Memory B cell (primary cell): ENCODE measurements around the gene TUBA1A.

ENCODE experiments used
- ATAC-seq: fragments of 150-1000 bp; cut with Tn5 transposase; 2 replicates; pipeline ENCODE4 v1.10.0; 2021; ENCODE audit warnings: low read depth, mild to moderate bottlenecking, moderate library complexity
- DNase-seq, 2 donors: peaks; one replicate each; pipeline ENCODE4 v3.0.0; 2022; ENCODE audit warnings: low spot score in 2 of 2
- H3K27ac Mint-ChIP-seq: one replicate; pipeline ENCODE4 v1.8.0; 2022; ENCODE audit warnings: mild to moderate bottlenecking, moderate library complexity, mixed read lengths
- H3K27me3 Mint-ChIP-seq: one replicate; pipeline ENCODE4 v1.8.0; 2022; ENCODE audit warnings: mixed read lengths
- H3K36me3 Mint-ChIP-seq: one replicate; pipeline ENCODE4 v1.8.0; 2022; ENCODE audit warnings: mild to moderate bottlenecking, mixed read lengths
- H3K4me1 Mint-ChIP-seq: one replicate; pipeline ENCODE4 v1.8.0; 2022; ENCODE audit warnings: mixed read lengths
- H3K4me3 Mint-ChIP-seq: one replicate; pipeline ENCODE4 v1.8.0; 2022; ENCODE audit warnings: mild to moderate bottlenecking, moderate library complexity, mixed read lengths
- H3K9me3 Mint-ChIP-seq: one replicate; pipeline ENCODE4 v1.8.0; 2022; ENCODE audit warnings: mixed read lengths

TUBA1A gene

GRCh38 chr12:49188916-49189367, at the start of gene TUBA1A:
TUBA1A (minus strand) TSS chr12:49189080; CDS start chr12:49188979, 101 bp downstream.
- no peaks in the 10 kb centered on the region for H3K27me3 Mint-ChIP-seq
- peak; percentile 82 for ATAC-seq
- DNase-seq, result peak; percentile 89 to 96
- H3K4me3 Mint-ChIP-seq, result peak within 1 kb of the TSS; percentile 97
- H3K36me3 Mint-ChIP-seq, result peaks cover 11% of the 10 kb centered on the region
- H3K9me3 Mint-ChIP-seq, result no peaks in the 10 kb centered on the region
- H3K27ac Mint-ChIP-seq, result peak within 1 kb of the TSS; percentile 98
- H3K4me1 Mint-ChIP-seq, result peaks cover 13% of the 10 kb centered on the region

GRCh38 chr12:49236423-49236822, 47.5 kb upstream of the TUBA1A start:
- no peak for DNase-seq
- H3K36me3 Mint-ChIP-seq, result no peaks in the 10 kb centered on the region
- no peak overlapping the region for H3K4me3 Mint-ChIP-seq
- no peaks in the 10 kb centered on the region for H3K9me3 Mint-ChIP-seq
- H3K4me1 Mint-ChIP-seq, result peaks cover 7% of the 10 kb centered on the region
- H3K27ac Mint-ChIP-seq, result no peak overlapping the region
- H3K27me3 Mint-ChIP-seq, result peaks cover 2% of the 10 kb centered on the region
- no peak for ATAC-seq

- peak; percentile 16 for ATAC-seq
- H3K27ac Mint-ChIP-seq, result peak overlapping the region; percentile 91
- DNase-seq, result peak; percentile 3 to 16
Observed at GRCh38 chr12:49233842-49234526, 45.1 kb upstream of the TUBA1A start.

GRCh38 chr12:49232940-49233841, 44.3 kb upstream of the TUBA1A start:
- ATAC-seq (no peak), DNase-seq (no peak)
- Mint-ChIP-seq H3K4me1 (peaks cover 7% of the 10 kb centered on the region), H3K27me3 (no peaks in the 10 kb centered on the region), H3K36me3 (no peaks in the 10 kb centered on the region), H3K4me3 (peak overlapping the region; percentile 86), H3K27ac (peak overlapping the region; percentile 91), H3K9me3 (no peaks in the 10 kb centered on the region)

More at GRCh38 chr12:49233842-49234526, 45.1 kb upstream of the TUBA1A start:
- Mint-ChIP-seq H3K27me3 (no peaks in the 10 kb centered on the region), H3K36me3 (no peaks in the 10 kb centered on the region), H3K4me1 (peaks cover 7% of the 10 kb centered on the region), H3K9me3 (no peaks in the 10 kb centered on the region), H3K4me3 (peak overlapping the region; percentile 86)

- no peak for DNase-seq
- Mint-ChIP-seq H3K9me3 (no peaks in the 10 kb centered on the region), H3K4me1 (peaks cover 7% of the 10 kb centered on the region), H3K36me3 (no peaks in the 10 kb centered on the region), H3K4me3 (no peak overlapping the region), H3K27me3 (no peaks in the 10 kb centered on the region), H3K27ac (no peak overlapping the region)
- ATAC-seq, result no peak
Observed at GRCh38 chr12:49231878-49232655, 43.2 kb upstream of the TUBA1A start.

- H3K9me3 Mint-ChIP-seq, result no peaks in the 10 kb centered on the region
- H3K4me3 Mint-ChIP-seq, result no peak overlapping the region
Observed at GRCh38 chr12:49230805-49231194, 41.9 kb upstream of the TUBA1A start.

GRCh38 chr12:49230176-49230804, 41.4 kb upstream of the TUBA1A start:
- Mint-ChIP-seq H3K9me3 (no peaks in the 10 kb centered on the region), H3K4me3 (no peak overlapping the region), H3K36me3 (no peaks in the 10 kb centered on the region), H3K27me3 (no peaks in the 10 kb centered on the region), H3K27ac (no peak overlapping the region), H3K4me1 (peaks cover 7% of the 10 kb centered on the region)
- ATAC-seq (no peak), DNase-seq (no peak)

More at GRCh38 chr12:49230805-49231194, 41.9 kb upstream of the TUBA1A start:
- H3K4me1 Mint-ChIP-seq, result peaks cover 7% of the 10 kb centered on the region
- ATAC-seq (no peak), DNase-seq (no peak)
- no peak overlapping the region for H3K27ac Mint-ChIP-seq
- H3K27me3 Mint-ChIP-seq, result no peaks in the 10 kb centered on the region
- H3K36me3 Mint-ChIP-seq, result no peaks in the 10 kb centered on the region

- no peak overlapping the region for H3K27ac Mint-ChIP-seq
- no peak for DNase-seq
- ATAC-seq, result no peak
- peaks cover 2% of the 10 kb centered on the region for H3K4me1 Mint-ChIP-seq
- H3K9me3 Mint-ChIP-seq, result no peaks in the 10 kb centered on the region
- no peaks in the 10 kb centered on the region for H3K27me3 Mint-ChIP-seq
- H3K36me3 Mint-ChIP-seq, result no peaks in the 10 kb centered on the region
- H3K4me3 Mint-ChIP-seq, result no peak overlapping the region
Observed at GRCh38 chr12:49228653-49229052, 39.8 kb upstream of the TUBA1A start.

- Mint-ChIP-seq H3K4me1 (no peaks in the 10 kb centered on the region), H3K4me3 (no peak overlapping the region), H3K27ac (no peak overlapping the region), H3K9me3 (no peaks in the 10 kb centered on the region), H3K36me3 (no peaks in the 10 kb centered on the region), H3K27me3 (no peaks in the 10 kb centered on the region)
- ATAC-seq (no peak), DNase-seq (no peak)
Observed at GRCh38 chr12:49227713-49228112, 38.8 kb upstream of the TUBA1A start.

- no peak for ATAC-seq
- Mint-ChIP-seq H3K36me3 (no peaks in the 10 kb centered on the region), H3K4me3 (no peak overlapping the region), H3K27ac (no peak overlapping the region), H3K4me1 (peaks cover 5% of the 10 kb centered on the region), H3K9me3 (no peaks in the 10 kb centered on the region), H3K27me3 (no peaks in the 10 kb centered on the region)
- no peak for DNase-seq
Observed at GRCh38 chr12:49225576-49226166, 36.8 kb upstream of the TUBA1A start.

GRCh38 chr12:49223590-49224369, 34.9 kb upstream of the TUBA1A start:
- Mint-ChIP-seq H3K27ac (no peak overlapping the region), H3K9me3 (no peaks in the 10 kb centered on the region), H3K4me3 (no peak overlapping the region), H3K4me1 (peaks cover 5% of the 10 kb centered on the region), H3K36me3 (no peaks in the 10 kb centered on the region), H3K27me3 (no peaks in the 10 kb centered on the region)
- no peak for DNase-seq
- no peak for ATAC-seq

GRCh38 chr12:49223122-49223521, 34.2 kb upstream of the TUBA1A start:
- no peak overlapping the region for H3K4me3 Mint-ChIP-seq
- H3K36me3 Mint-ChIP-seq, result no peaks in the 10 kb centered on the region
- DNase-seq (no peak), ATAC-seq (no peak)
- no peaks in the 10 kb centered on the region for H3K9me3 Mint-ChIP-seq
- no peaks in the 10 kb centered on the region for H3K27me3 Mint-ChIP-seq
- no peak overlapping the region for H3K27ac Mint-ChIP-seq
- peaks cover 5% of the 10 kb centered on the region for H3K4me1 Mint-ChIP-seq
